H1 (cell line): ENCODE data around the gene UBL5. TPM values are rescaled to one million over a fixed set of nuclear protein-coding genes. Genes with fewer than 3 reads are reported as not detected.

Experiments
- CTCF ChIA-PET: fragments of 300-600 bp; sonication (Branson Sonifier 250); formaldehyde crosslinking; loops from one replicate; lab custom pipeline; 2021; ENCODE audit not compliant: partially characterized antibody; lab: Charles Lee
- POLR2A ChIA-PET: fragments of 300-600 bp; sonication (Branson Sonifier 250); formaldehyde crosslinking; loops from one replicate; lab custom pipeline; 2021; ENCODE audit warnings: inconsistent platforms; ENCODE audit not compliant: partially characterized antibody; lab: Charles Lee
- DNase-seq, 2 experiments: peaks; one replicate each; pipeline versions ENCODE4 v3.0.0 to v3.0.0-alpha.2; 2010 to 2022; ENCODE audit warnings: low spot score in 2 of 2, low read depth in 1 of 2, mixed read lengths in 1 of 2
- FAIRE-seq: peaks from 2 replicates; lab custom pipeline; 2011; peaks lifted over from hg19 to GRCh38; lab: Jason Lieb, UNC
- H2AFZ ChIP-seq: 2 replicates; pipeline ENCODE4 v1.8.1; 2012; ENCODE audit warnings: low read length, inconsistent platforms
- H2AK5ac ChIP-seq: 2 replicates; pipeline ENCODE4 v1.6.1; 2013; ENCODE audit warnings: low read depth, low read length
- H2BK120ac ChIP-seq: replicated peaks from 2 replicates; pipeline ENCODE3; 2013; ENCODE audit warnings: low read depth, low read length, inconsistent platforms
- H2BK12ac ChIP-seq: 2 replicates; pipeline ENCODE4 v1.6.1; 2013; ENCODE audit warnings: low read depth, low read length
- H2BK15ac ChIP-seq: 2 replicates; pipeline ENCODE4 v1.6.1; 2013; ENCODE audit warnings: low read length
- H2BK20ac ChIP-seq: 2 replicates; pipeline ENCODE4 v1.6.1; 2013; ENCODE audit warnings: low read length
- H2BK5ac ChIP-seq: 2 replicates; pipeline ENCODE4 v1.6.1; 2013; ENCODE audit warnings: low read depth, low read length
- H3K14ac ChIP-seq: 2 replicates; pipeline ENCODE4 v1.6.1; 2013; ENCODE audit warnings: inconsistent platforms; ENCODE audit not compliant: insufficient read length
- H3K18ac ChIP-seq: 2 replicates; pipeline ENCODE4 v1.6.1; 2013; ENCODE audit warnings: low read length; ENCODE audit errors: extremely low read depth
- H3K23ac ChIP-seq: 2 replicates; pipeline ENCODE4 v1.6.1; 2013; ENCODE audit warnings: inconsistent platforms; ENCODE audit not compliant: insufficient read length
- H3K23me2 ChIP-seq: 2 replicates; pipeline ENCODE4 v1.6.1; 2013; ENCODE audit warnings: low read depth, low read length
- H3K27ac ChIP-seq: 2 replicates; pipeline ENCODE4 v1.6.1; 2011; ENCODE audit warnings: low read depth, low read length, inconsistent platforms
- H3K27me3 ChIP-seq, 4 experiments: replicated peaks in 1 of 4; 1 replicate in 1 of 4; 2 replicates in 3 of 4; pipeline versions ENCODE4 v1.6.1 to v1.8.1; 2011 to 2013; ENCODE audit warnings: low read length in 3 of 4, mild to moderate bottlenecking in 3 of 4, inconsistent platforms in 2 of 4, mixed read lengths in 2 of 4, moderate library complexity in 1 of 4; ENCODE audit not compliant: control insufficient read depth in 3 of 4, insufficient read depth in 3 of 4; ENCODE audit errors: extremely low read depth in 1 of 4
- H3K36me3 ChIP-seq, 4 experiments: 2 replicates each; pipeline versions ENCODE4 v1.6.1 to v1.8.1; 2011 to 2013; ENCODE audit warnings: mild to moderate bottlenecking in 4 of 4, low read length in 3 of 4, moderate library complexity in 2 of 4, control low read depth in 1 of 4, inconsistent platforms in 1 of 4; ENCODE audit not compliant: insufficient read depth in 4 of 4, control insufficient read depth in 2 of 4
- H3K4ac ChIP-seq: replicated peaks from 2 replicates; pipeline ENCODE3; 2013; ENCODE audit warnings: low read length, low read depth, mixed read lengths, inconsistent platforms; ENCODE audit not compliant: insufficient read length
- H3K4me1 ChIP-seq, 4 experiments: replicated peaks in 1 of 4; 1 replicate in 1 of 4; 2 replicates in 3 of 4; pipeline versions ENCODE4 v1.6.1 to v1.8.1; 2011 to 2013; ENCODE audit warnings: low read length in 3 of 4, inconsistent platforms in 2 of 4, mixed read lengths in 1 of 4; ENCODE audit not compliant: insufficient read depth in 4 of 4, control insufficient read depth in 3 of 4
- H3K4me2 ChIP-seq, 2 experiments: 2 replicates each; pipeline versions ENCODE4 v1.6.1 to v1.8.1; 2011 to 2013; ENCODE audit warnings: low read depth in 2 of 2, low read length in 2 of 2, control low read depth in 1 of 2, inconsistent platforms in 1 of 2, mild to moderate bottlenecking in 1 of 2; ENCODE audit not compliant: insufficient read depth in 1 of 2
- H3K4me3 ChIP-seq, 4 experiments: fragments of 200-600, 300-600 bp in 1 of 4; sonication (generic), shearing (Covaris generic), sonication (Bioruptor Twin) in 1 of 4; 2 replicates each; pipeline versions ENCODE4 v1.5.1 to v1.8.1; 2011 to 2016; ENCODE audit warnings: low read length in 4 of 4, low read depth in 3 of 4, control low read depth in 2 of 4, inconsistent platforms in 2 of 4, mild to moderate bottlenecking in 2 of 4, mixed read lengths in 1 of 4, moderate library complexity in 1 of 4; ENCODE audit not compliant: insufficient read depth in 2 of 4; ENCODE audit errors: extremely low read depth in 1 of 4
- H3K56ac ChIP-seq: replicated peaks from 2 replicates; pipeline ENCODE3; 2013; ENCODE audit warnings: low read depth, mild to moderate bottlenecking, mixed read lengths, low read length, inconsistent platforms; ENCODE audit not compliant: insufficient read length
- H3K79me1 ChIP-seq: 2 replicates; pipeline ENCODE4 v1.6.1; 2013; ENCODE audit warnings: low read depth, low read length, control low read depth
- H3K79me2 ChIP-seq, 2 experiments: 2 replicates each; pipeline versions ENCODE4 v1.6.1 to v1.8.1; 2012 to 2013; ENCODE audit warnings: low read length in 2 of 2, mild to moderate bottlenecking in 2 of 2, inconsistent platforms in 1 of 2; ENCODE audit not compliant: insufficient read depth in 2 of 2, control insufficient read depth in 1 of 2
- H3K9ac ChIP-seq, 4 experiments: replicated peaks in 1 of 4; 1 replicate in 1 of 4; 2 replicates in 3 of 4; pipeline versions ENCODE4 v1.6.1 to v1.8.1; 2011 to 2013; ENCODE audit warnings: low read depth in 3 of 4, low read length in 3 of 4, control low read depth in 2 of 4, mild to moderate bottlenecking in 2 of 4, moderate library complexity in 2 of 4, inconsistent platforms in 1 of 4; ENCODE audit errors: extremely low read depth in 1 of 4
- H3K9me3 ChIP-seq, 2 experiments: 2 replicates each; pipeline versions ENCODE4 v1.6.1 to v1.8.1; 2012 to 2013; ENCODE audit warnings: mild to moderate bottlenecking in 2 of 2, moderate library complexity in 2 of 2, control low read depth in 1 of 2, inconsistent platforms in 1 of 2, low read depth in 1 of 2, low read length in 1 of 2, mixed read lengths in 1 of 2; ENCODE audit not compliant: insufficient read depth in 2 of 2
- H4K20me1 ChIP-seq, 2 experiments: replicated peaks in 1 of 2; 2 replicates each; pipeline versions ENCODE3 to v1.8.1; 2011 to 2013; ENCODE audit warnings: inconsistent platforms in 2 of 2, low read length in 2 of 2, mild to moderate bottlenecking in 1 of 2; ENCODE audit not compliant: insufficient read depth in 2 of 2, control insufficient read depth in 1 of 2
- H4K5ac ChIP-seq: 2 replicates; pipeline ENCODE4 v1.6.1; 2013; ENCODE audit warnings: low read length, low read depth, mixed read lengths, inconsistent platforms; ENCODE audit not compliant: insufficient read length
- H4K8ac ChIP-seq: 2 replicates; pipeline ENCODE4 v1.8.0; 2013; ENCODE audit warnings: mild to moderate bottlenecking, moderate library complexity, low read length, inconsistent platforms; ENCODE audit not compliant: insufficient read depth; ENCODE audit errors: extremely low read depth
- H4K91ac ChIP-seq: replicated peaks from 2 replicates; pipeline ENCODE3; 2013; ENCODE audit warnings: low read length, mixed read lengths, inconsistent platforms; ENCODE audit not compliant: insufficient read length
- KDM5A ChIP-seq: fragments of 200-600 bp; IDR thresholded peaks from 2 replicates; pipeline ENCODE4 v1.7.1; 2012; ENCODE audit warnings: mild to moderate bottlenecking, low read length, inconsistent platforms, mixed read lengths
- RAD21 ChIP-seq, 2 experiments: IDR thresholded peaks in 1 of 2; conservative IDR thresholded peaks in 1 of 2; 2 replicates each; pipeline ENCODE4 v1.6.1; 2011; ENCODE audit warnings: low read depth in 2 of 2, low read length in 2 of 2, improper control_type of control experiment in 1 of 2, inconsistent platforms in 1 of 2, mild to moderate bottlenecking in 1 of 2, moderate library complexity in 1 of 2
- RNF2 ChIP-seq: fragments of 200-900, 300-1000 bp; sonication (generic); IDR thresholded peaks from 2 replicates; pipeline ENCODE4 v1.7.1; 2016; ENCODE audit warnings: borderline replicate concordance, low read depth, mild to moderate bottlenecking, antibody characterized with exemption, low read length; ENCODE audit not compliant: poor library complexity, severe bottlenecking; ENCODE audit errors: missing control alignments
- TBP ChIP-seq: IDR thresholded peaks from 2 replicates; pipeline ENCODE4 v1.6.1; 2011; ENCODE audit warnings: low read depth, low read length, improper control_type of control experiment
- WGBS, 2 experiments: shearing (Covaris generic) in 1 of 2; methylation state at CpG; one replicate each; pipeline versions ENCODE4 v1.1.6 to v1.1.7; 2013 to 2015; ENCODE audit warnings: low lambda C conversion rate in 2 of 2, mixed read lengths in 2 of 2, inconsistent platforms in 1 of 2, low coverage in 1 of 2, missing lambda C conversion rate in 1 of 2; ENCODE audit not compliant: insufficient replicate concordance in 2 of 2, insufficient coverage in 1 of 2, insufficient read length in 1 of 2; ENCODE audit errors: extremely low coverage in 1 of 2, missing lambda C conversion rate in 1 of 2; 5-methylcytosine and 5-hydroxymethylcytosine counted together
- polyA plus RNA-seq, 7 experiments: library from polyadenylated mRNA; depleted of rRNA in 3 of 7; stranded (reverse) in 5 of 7; unstranded in 2 of 7; fragments of >200 nt in 5 of 7; fragments of 200-250 nt in 2 of 7; gene quantifications; 1 replicate in 5 of 7; 2 replicates in 1 of 7; 4 replicates in 1 of 7; pipeline versions ENCODE4 v1.2.1 to v1.2.3, GENCODE V29; 2011 to 2013; ENCODE audit warnings: missing spikeins in 2 of 7, mixed read lengths in 2 of 7
- total RNA-seq: library from RNA; stranded (reverse); fragmentation: NEBNext Ultra II Directional; extraction: Animal tissue kit (Norgen Biotek cat#: 25700); gene quantifications from 2 replicates; pipeline ENCODE4 v1.2.1, GENCODE V29; 2021

The UBL5 gene
- total and polyA plus RNA-seq, 2 of the 8 experiments (the other 6 are each of a cell fraction or from before 2014, with no cell fraction given), result 416 to 1,209 TPM

- Histone ChIP-seq H2BK15ac (no peak overlapping the region), H3K4me1 (peaks cover 0 to 4% (median 1%) of the 10 kb centered on the region in 4 experiments; a peak in 3 of 7 replicates), H3K9ac (peak overlapping the region; percentile 71 to 94 (median 76)), H3K23me2 (peaks cover 6% of the 10 kb centered on the region; the same call in 1 of the 2 replicates), H3K36me3 (peaks cover 0 to 12% (median 4%) of the 10 kb centered on the region in 4 experiments; a peak in 4 of 8 replicates), H3K18ac (no peak overlapping the region; the same call in 1 of the 2 replicates), H3K79me1 (peaks cover 14% of the 10 kb centered on the region), H3K56ac (peak overlapping the region; percentile 12), H3K14ac (no peak overlapping the region), H3K79me2 (peaks cover 5 to 15% of the 10 kb centered on the region in 2 experiments), H2AFZ (no peak overlapping the region), H4K91ac (no peak overlapping the region), H4K8ac (peak overlapping the region; percentile 78; the same call in 1 of the 2 replicates), H2BK12ac (no peak overlapping the region), H2BK120ac (no peak overlapping the region), H4K5ac (no peak overlapping the region), H3K27ac (0 out of 2 replicates have a peak overlapping the region, but pooled peaks have one; percentile 65), H3K4me3 (peak overlapping the region; percentile 64 to 84 (median 74)), H2BK20ac (no peak overlapping the region), H2BK5ac (no peak overlapping the region), H2AK5ac (no peak overlapping the region), H3K27me3 (no peaks in the 10 kb centered on the region)
- ChIA-PET POLR2A (interaction anchor here (1.0 to 2.1 kb wide), 4 partner anchors 10 to 217 kb away, joined by 3 to 6 read pairs (median 3); no protein-coding TSS in a partner anchor), CTCF (interaction anchor here (0.6 to 1.4 kb wide), 3 partner anchors 12 to 313 kb away, joined by 3 to 5 read pairs (median 3); no protein-coding TSS in a partner anchor)
- DNase-seq (no peak), FAIRE-seq (no peak)
- WGBS, 2 experiments, result 16% methylated on average over 14 of the region's 28 CpGs; no CpG with 5 or more reads in 1 of the 2 experiments
- TF ChIP-seq RAD21 (IDR thresholded peaks at IDR 0.05 in 1 of 2, conservative IDR thresholded peaks at IDR 0.05 in 1 of 2; ENCODE audit: low read depth in 2 of 2, low read length in 2 of 2) (no peak), RNF2 (no peak), KDM5A (peak; percentile 59; the same call in 1 of the 2 replicates), TBP (no peak)
- TF ChIP-seq, all 59 proteins: peak for 1
- Histone ChIP-seq H4K20me1 (peaks cover 1 to 16% of the 10 kb centered on the region in 2 experiments), H3K4me2 (peak overlapping the region; percentile 72 to 88), H3K4ac (no peak overlapping the region), H3K9me3 (no peaks in the 10 kb centered on the region), H3K23ac (no peak overlapping the region)
Observed at GRCh38 chr19:9835507-9835949, 7.8 kb downstream of the UBL5 start.
